IMR-90 (cell line): Measurements from ENCODE around the gene FADD. TPM values are rescaled to one million over a fixed set of nuclear protein-coding genes. Genes with fewer than 3 reads are reported as not detected.

Experiments used
- ATAC-seq: fragments of 200-7000 bp; cut with Tn5 transposase; 2 replicates; pipeline ENCODE4 v1.9.1; 2020; ENCODE audit warnings: low read depth, mild to moderate bottlenecking, moderate library complexity
- BruUV-seq: library from RNA; stranded (reverse); fragments of 400-500 nt; replicated peaks from 2 replicates; lab custom pipeline; 2021; lab: Mats Ljungman, UMichigan
- CTCF ChIA-PET: fragments of 300-600 bp; formaldehyde crosslinking; extraction: SDS; loops from one replicate; lab custom pipeline; 2021; ENCODE audit warnings: antibody characterized with exemption; lab: Yijun Ruan, JAX
- POLR2A ChIA-PET: fragments of 300-600 bp; sonication (Branson Sonifier 250); formaldehyde crosslinking; loops from one replicate; lab custom pipeline; 2022; ENCODE audit warnings: antibody characterized with exemption; ENCODE audit not compliant: unreplicated experiment; lab: Charles Lee
- DNase-seq: peaks from one replicate; pipeline ENCODE4 v3.0.0; 2013
- H2AFZ ChIP-seq: replicated peaks from 2 replicates; pipeline ENCODE3; 2013; ENCODE audit warnings: low read length, mild to moderate bottlenecking; ENCODE audit not compliant: poor library complexity
- H2AK5ac ChIP-seq: 2 replicates; pipeline ENCODE4 v1.6.1; 2013; ENCODE audit warnings: low read depth, low read length, inconsistent platforms
- H2AK9ac ChIP-seq: replicated peaks from 2 replicates; pipeline ENCODE3; 2013; ENCODE audit warnings: mild to moderate bottlenecking, low read depth, low read length, moderate library complexity; ENCODE audit not compliant: poor library complexity
- H2BK120ac ChIP-seq: 2 replicates; pipeline ENCODE4 v1.6.1; 2013; ENCODE audit warnings: low read depth, low read length, inconsistent platforms
- H2BK15ac ChIP-seq: 3 replicates; pipeline ENCODE4 v1.6.1; 2013; ENCODE audit warnings: low read depth, low read length, inconsistent platforms
- H2BK20ac ChIP-seq: 2 replicates; pipeline ENCODE4 v1.6.1; 2013; ENCODE audit warnings: low read depth, mild to moderate bottlenecking, inconsistent platforms, low read length, moderate library complexity
- H2BK5ac ChIP-seq: 2 replicates; pipeline ENCODE4 v1.6.1; 2013; ENCODE audit warnings: mild to moderate bottlenecking, low read depth, low read length, inconsistent platforms; ENCODE audit not compliant: poor library complexity, severe bottlenecking
- H3K14ac ChIP-seq: replicated peaks from 2 replicates; pipeline ENCODE4 v1.6.1; 2013; ENCODE audit warnings: low read depth, low read length, inconsistent platforms
- H3K18ac ChIP-seq: 2 replicates; pipeline ENCODE4 v1.6.1; 2013; ENCODE audit warnings: low read depth, low read length, control low read depth
- H3K23ac ChIP-seq: 2 replicates; pipeline ENCODE4 v1.6.1; 2013; ENCODE audit warnings: low read depth, low read length, inconsistent platforms
- H3K27ac ChIP-seq: 2 replicates; pipeline ENCODE4 v1.5.1; 2013; ENCODE audit warnings: mild to moderate bottlenecking, control low read depth, low read length; ENCODE audit not compliant: insufficient read depth
- H3K27me3 ChIP-seq: 2 replicates; pipeline ENCODE4 v1.6.1; 2013; ENCODE audit warnings: low read length; ENCODE audit not compliant: control insufficient read depth, insufficient read depth
- H3K36me3 ChIP-seq: 2 replicates; pipeline ENCODE4 v1.6.1; 2013; ENCODE audit warnings: low read length, mixed read lengths; ENCODE audit not compliant: control insufficient read depth, insufficient read depth
- H3K4ac ChIP-seq: 2 replicates; pipeline ENCODE4 v1.6.1; 2013; ENCODE audit warnings: low read depth, low read length, inconsistent platforms
- H3K4me1 ChIP-seq: 2 replicates; pipeline ENCODE4 v1.6.1; 2013; ENCODE audit warnings: low read length, mixed read lengths; ENCODE audit not compliant: control insufficient read depth, insufficient read depth
- H3K4me2 ChIP-seq: 2 replicates; pipeline ENCODE4 v1.6.1; 2013; ENCODE audit warnings: low read depth, mild to moderate bottlenecking, control low read depth, low read length, moderate library complexity
- H3K4me3 ChIP-seq: 2 replicates; pipeline ENCODE4 v1.5.1; 2013; ENCODE audit warnings: low read depth, mild to moderate bottlenecking, control low read depth, low read length, moderate library complexity; ENCODE audit not compliant: insufficient read depth
- H3K56ac ChIP-seq: 2 replicates; pipeline ENCODE4 v1.6.1; 2013; ENCODE audit warnings: low read length, inconsistent platforms; ENCODE audit not compliant: insufficient read depth; ENCODE audit errors: extremely low read depth
- H3K79me1 ChIP-seq, 2 experiments: 2 replicates each; pipeline ENCODE4 v1.6.1; 2013; ENCODE audit warnings: low read length in 2 of 2, inconsistent platforms in 1 of 2, low read depth in 1 of 2
- H3K9ac ChIP-seq: 2 replicates; pipeline ENCODE4 v1.6.1; 2013; ENCODE audit warnings: low read depth, low read length, control low read depth
- H3K9me1 ChIP-seq: 2 replicates; pipeline ENCODE4 v1.6.1; 2013; ENCODE audit warnings: low read length, inconsistent platforms; ENCODE audit not compliant: insufficient read depth
- H3K9me3 ChIP-seq: 2 replicates; pipeline ENCODE4 v1.6.1; 2013; ENCODE audit warnings: low read length; ENCODE audit not compliant: control insufficient read depth, insufficient read depth
- H4K20me1 ChIP-seq: 2 replicates; pipeline ENCODE4 v1.6.1; 2013; ENCODE audit warnings: low read length, inconsistent platforms; ENCODE audit not compliant: insufficient read depth
- H4K5ac ChIP-seq: 2 replicates; pipeline ENCODE4 v1.6.1; 2013; ENCODE audit warnings: mild to moderate bottlenecking, low read depth, low read length, control low read depth
- H4K8ac ChIP-seq, 2 experiments: 2 replicates each; pipeline ENCODE4 v1.6.1; 2013; ENCODE audit warnings: low read depth in 2 of 2, low read length in 2 of 2, control low read depth in 1 of 2, inconsistent platforms in 1 of 2
- H4K91ac ChIP-seq: 2 replicates; pipeline ENCODE4 v1.6.1; 2013; ENCODE audit warnings: low read depth, low read length, inconsistent platforms; ENCODE audit not compliant: insufficient read depth
- BHLHE40 ChIP-seq: fragments of 150-350 bp; IDR thresholded peaks from 2 replicates; pipeline ENCODE4 v1.6.1; 2016; ENCODE audit warnings: mild to moderate bottlenecking, low read depth, low read length
- POLR2A ChIP-seq: IDR thresholded peaks from 2 replicates; pipeline ENCODE4 v1.6.1; 2012; ENCODE audit warnings: mild to moderate bottlenecking, low read depth, low read length
- USF2 ChIP-seq: fragments of 150-350 bp; IDR thresholded peaks from 2 replicates; pipeline ENCODE4 v1.6.1; 2017; ENCODE audit warnings: mild to moderate bottlenecking, antibody characterized with exemption, low read length, low read depth
- WGBS, 2 experiments: methylation state at CpG; one replicate each; pipeline versions ENCODE4 v1.1.5 to v1.1.7; 2013; ENCODE audit warnings: missing lambda C conversion rate in 2 of 2; ENCODE audit not compliant: insufficient read length in 1 of 2; ENCODE audit errors: extremely low coverage in 2 of 2; 5-methylcytosine and 5-hydroxymethylcytosine counted together
- dilution Hi-C: fragments of 300-500 bp; cut with HindIII; formaldehyde crosslinking; loops from one replicate; pipeline ENCODE4 v1.14.3; 2018; ENCODE audit warnings: low sequenced_read_pairs; ENCODE audit not compliant: unreplicated experiment
- in situ Hi-C: fragments of 300-500 bp; cut with MboI; formaldehyde crosslinking; loops from 3 replicates; pipeline ENCODE4 v1.14.3; 2019; ENCODE audit warnings: low sequenced_read_pairs, inconsistent platforms, mixed read lengths
- intact Hi-C: fragments of 100-400 bp; cut with micrococcal nuclease; formaldehyde crosslinking; loops from 2 replicates; pipeline ENCODE4 v1.10.0; 2022
- polyA plus RNA-seq, 3 experiments: library from polyadenylated mRNA; depleted of rRNA; stranded (reverse); fragments of >200 nt; gene quantifications; 2 replicates each; pipeline ENCODE4 v1.2.3, GENCODE V29; 2012; ENCODE audit warnings: low replicate concordance in 1 of 3
- total RNA-seq: library from RNA; depleted of rRNA; stranded (reverse); fragments of >200 nt; gene quantifications from 2 replicates; pipeline ENCODE4 v1.2.3, GENCODE V29; 2012
- TF ChIP-seq, protein P1 (sequence below): fragments of 150-350 bp; IDR thresholded peaks from 2 replicates; pipeline ENCODE4 v1.6.1; 2016; ENCODE audit warnings: low read depth, mild to moderate bottlenecking, low read length, moderate library complexity, borderline replicate concordance

FADD gene
- total and polyA plus RNA-seq, 2 of the 4 experiments (the other 2 are of a cell fraction) = 38.1 to 44.4 TPM

DNA sequence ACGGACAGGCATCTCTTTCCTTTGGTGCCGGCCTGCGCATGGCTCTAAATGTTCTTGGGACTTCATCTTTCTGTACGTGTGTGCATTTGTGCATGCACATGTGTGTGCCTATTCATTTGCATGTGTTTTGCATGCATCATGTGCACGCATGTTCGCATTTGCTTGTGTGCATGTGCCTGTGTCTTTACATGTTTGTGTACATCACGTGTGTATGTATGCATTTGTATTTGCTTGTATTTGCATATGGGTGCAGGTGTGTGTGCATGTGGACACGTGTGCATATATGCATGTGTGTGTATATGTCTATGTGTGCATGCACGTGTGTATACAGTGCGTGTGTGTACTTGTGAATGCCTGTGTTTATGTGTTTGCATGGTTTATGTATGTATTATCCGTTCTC, 13.5 kb upstream of the FADD start:
- 92% methylated on average over 8 of the region's 11 CpGs; no CpG with 5 or more reads in 1 of the 2 experiments for WGBS, 2 experiments
- Histone ChIP-seq H2AK5ac (no peak overlapping the region), H3K36me3 (peaks cover 4% of the 10 kb centered on the region; the same call in 1 of the 2 replicates), H3K18ac (no peak overlapping the region), H3K79me1 (no peaks in the 10 kb centered on the region), H4K8ac (no peak overlapping the region), H2BK20ac (no peak overlapping the region), H3K4ac (no peak overlapping the region), H3K9me3 (no peaks in the 10 kb centered on the region), H4K20me1 (peaks cover 3% of the 10 kb centered on the region; the same call in 1 of the 2 replicates), H3K14ac (no peak overlapping the region), H4K91ac (no peak overlapping the region), H3K56ac (no peak overlapping the region), H2BK5ac (no peak overlapping the region), H3K9ac (no peak overlapping the region), H3K9me1 (peaks cover 9% of the 10 kb centered on the region; the same call in 1 of the 2 replicates), H2AFZ (no peak overlapping the region), H3K4me3 (no peak overlapping the region), H3K4me1 (no peaks in the 10 kb centered on the region; the same call in 1 of the 2 replicates), H3K27me3 (no peaks in the 10 kb centered on the region), H3K27ac (no peak overlapping the region), H3K4me2 (no peak overlapping the region), H3K23ac (no peak overlapping the region), H4K5ac (no peak overlapping the region), H2AK9ac (no peak overlapping the region), H2BK120ac (no peak overlapping the region), H2BK15ac (no peak overlapping the region)
- ATAC-seq (no peak), DNase-seq (no peak)
- POLR2A ChIA-PET = no interaction called here
- TF ChIP-seq, protein P1, sequence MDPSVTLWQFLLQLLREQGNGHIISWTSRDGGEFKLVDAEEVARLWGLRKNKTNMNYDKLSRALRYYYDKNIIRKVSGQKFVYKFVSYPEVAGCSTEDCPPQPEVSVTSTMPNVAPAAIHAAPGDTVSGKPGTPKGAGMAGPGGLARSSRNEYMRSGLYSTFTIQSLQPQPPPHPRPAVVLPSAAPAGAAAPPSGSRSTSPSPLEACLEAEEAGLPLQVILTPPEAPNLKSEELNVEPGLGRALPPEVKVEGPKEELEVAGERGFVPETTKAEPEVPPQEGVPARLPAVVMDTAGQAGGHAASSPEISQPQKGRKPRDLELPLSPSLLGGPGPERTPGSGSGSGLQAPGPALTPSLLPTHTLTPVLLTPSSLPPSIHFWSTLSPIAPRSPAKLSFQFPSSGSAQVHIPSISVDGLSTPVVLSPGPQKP = no peak
- TF ChIP-seq USF2 = no peak
- no peak for TF ChIP-seq BHLHE40
- TF ChIP-seq POLR2A = no peak
- intact Hi-C loops (no loop called here), in situ Hi-C loops (loop anchor here (5.0 to 25.0 kb wide), 3 partner anchors 277 to 1077 kb away; no protein-coding TSS in a partner anchor), dilution Hi-C loops (no loop called here)
- BruUV-seq = no TSS peak
- CTCF ChIA-PET = no interaction called here
